DMS114 treated with DMSO at 0.1 percent for 48 hours (cell line): Measurements from ENCODE around the gene TMED4.

Experiments
- DNase-seq: peaks from one replicate; lab custom pipeline; 2025; ENCODE audit not compliant: unreplicated experiment; lab: John Stamatoyannopoulos, UW

Gene TMED4

DNA sequence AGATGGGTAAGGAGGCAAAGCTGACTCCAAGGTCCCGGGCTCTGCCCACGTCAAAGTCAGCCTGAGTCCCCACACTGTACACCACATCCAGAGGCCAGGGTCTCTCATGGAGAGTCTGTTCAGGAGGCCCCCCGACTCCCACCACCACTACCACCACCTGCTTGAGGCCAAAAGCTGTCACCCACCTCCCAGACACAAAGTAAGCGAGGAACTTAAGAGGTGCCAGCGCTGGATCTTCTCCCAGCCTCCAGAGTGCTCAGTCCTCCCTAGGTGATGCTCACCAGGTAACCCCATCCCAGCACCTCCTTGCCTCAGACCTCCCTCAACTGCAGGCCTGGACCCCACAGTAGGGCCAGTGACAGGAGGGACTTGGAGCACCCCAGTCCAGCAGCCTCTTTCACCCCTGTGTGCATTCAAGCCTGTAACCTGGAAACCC, 41.4 kb downstream of the TMED4 start:
- no peak for DNase-seq

DNA sequence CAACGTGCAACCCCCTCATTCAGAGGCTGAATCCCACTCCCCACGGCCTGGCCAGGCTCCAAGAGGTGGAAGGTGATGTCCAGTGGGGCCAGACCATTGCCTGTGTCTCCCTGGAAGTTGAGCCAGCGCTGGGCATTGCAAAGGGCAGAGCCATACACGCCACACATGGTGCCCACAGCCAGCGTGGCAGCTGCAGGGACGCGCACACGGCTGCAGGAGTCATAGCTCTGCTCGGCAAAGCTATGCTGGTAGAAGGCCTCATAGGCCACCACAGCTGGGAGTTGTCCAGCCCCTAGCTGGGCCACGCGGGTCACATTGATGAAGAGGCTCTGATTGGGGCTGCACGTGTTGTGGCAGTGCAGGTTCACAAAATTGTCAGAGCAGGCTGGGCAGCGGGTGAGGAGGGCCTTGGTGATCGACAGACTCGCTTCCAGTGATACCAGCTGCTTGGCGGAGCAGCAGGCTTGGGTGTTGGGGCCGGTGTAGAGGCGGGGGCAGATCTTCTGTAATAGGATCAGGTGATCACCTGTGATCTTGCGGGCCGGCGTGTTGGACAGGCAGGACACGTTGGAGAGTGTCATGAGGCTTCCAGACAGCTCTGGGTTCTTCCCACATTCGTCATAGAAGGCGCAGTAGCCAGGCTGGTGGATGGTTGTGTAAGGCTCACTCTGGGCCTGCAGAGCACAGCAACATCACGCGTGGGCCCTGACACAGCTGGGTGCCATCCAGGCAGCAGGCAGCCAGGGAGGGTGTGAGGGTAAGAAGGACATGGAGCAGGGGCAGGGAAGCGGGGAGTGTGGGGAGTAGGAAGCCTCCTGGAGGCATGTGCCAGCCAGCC, 42.1 kb downstream of the TMED4 start:
- no peak for DNase-seq

- DNase-seq = no peak
These were observed 43.0 kb downstream of the TMED4 start for GRCh38 chr7:44538798-44539668.

DNA sequence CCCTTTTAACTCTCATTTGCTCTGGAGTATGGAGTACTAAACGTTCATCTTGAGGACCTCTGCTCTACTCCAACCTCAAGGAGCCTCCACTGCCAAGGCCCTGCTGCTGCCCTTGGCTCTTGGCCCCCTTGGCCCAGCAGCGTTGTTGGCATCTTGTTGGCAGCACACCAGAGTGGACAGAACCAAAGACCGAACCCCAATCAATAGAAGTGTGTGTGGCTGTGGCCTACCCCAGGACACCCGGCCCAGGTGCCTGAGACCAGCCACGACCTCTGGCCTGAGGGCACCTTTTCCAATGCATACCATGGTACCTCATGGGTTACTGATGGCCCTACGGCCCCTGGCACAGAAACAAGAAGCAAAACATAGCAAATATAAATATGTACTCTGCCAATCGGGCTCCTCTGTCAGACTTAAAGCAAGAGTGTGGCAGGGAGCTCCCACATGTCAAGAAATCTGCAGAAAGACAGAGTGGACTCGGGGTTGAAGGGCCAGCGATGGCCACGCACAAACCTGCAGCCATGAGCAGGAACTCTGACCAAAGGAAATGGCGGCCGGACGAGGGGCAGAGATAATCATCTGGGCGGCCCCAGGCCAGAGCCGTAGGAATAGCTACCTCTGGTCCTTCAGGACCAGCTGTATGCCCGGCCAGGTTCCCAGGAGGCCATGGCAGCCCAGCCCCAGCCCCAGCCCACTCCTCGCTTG, 43.8 kb downstream of the TMED4 start:
- no peak for DNase-seq

DNA sequence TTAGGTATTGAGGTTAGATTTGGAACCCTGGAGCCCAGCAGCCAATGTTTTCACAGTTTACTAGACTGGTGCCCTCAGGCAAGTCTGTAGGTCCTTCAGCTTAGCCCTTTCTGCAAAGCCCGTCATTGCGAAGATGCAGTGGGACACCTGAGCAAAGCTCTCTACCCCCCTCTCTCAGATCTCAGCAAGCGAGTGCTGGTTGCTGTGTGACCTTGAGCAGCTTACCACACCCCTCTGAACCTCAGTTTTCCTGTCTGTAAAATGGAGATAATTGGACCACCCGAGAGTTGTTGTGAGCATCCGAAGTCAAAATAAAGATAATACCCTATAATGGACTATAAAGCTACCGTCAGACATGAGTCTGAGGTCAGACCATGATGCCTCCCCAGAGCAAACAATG, 44.6 kb downstream of the TMED4 start:
- DNase-seq = no peak

- DNase-seq = no peak
These were observed 45.9 kb downstream of the TMED4 start for GRCh38 chr7:44536090-44536489.

GRCh38 chr7:44535348-44536064, 46.5 kb downstream of the TMED4 start:
- no peak for DNase-seq

DNA sequence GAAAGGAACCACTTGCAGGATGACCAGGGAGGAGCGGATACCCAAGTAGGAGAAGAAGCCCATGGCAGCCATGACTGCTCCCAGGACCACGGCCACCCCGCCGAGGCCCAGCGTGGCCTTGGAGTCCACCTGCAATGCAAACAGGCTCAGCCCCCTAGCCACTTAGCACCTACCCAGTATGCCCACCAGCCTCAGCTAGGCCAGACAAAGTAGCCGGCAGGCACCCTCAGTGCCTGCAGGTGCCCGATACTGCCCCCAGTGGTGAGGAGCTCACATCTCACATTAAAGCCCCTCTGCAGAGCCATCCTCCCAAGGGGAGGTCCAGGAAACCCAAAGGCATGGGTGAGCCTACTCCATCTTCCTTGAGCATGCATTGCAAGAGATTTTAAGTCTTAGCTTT, 47.5 kb downstream of the TMED4 start:
- DNase-seq = peak; percentile 18

- DNase-seq = no peak
These were observed 47.9 kb downstream of the TMED4 start for GRCh38 chr7:44534087-44534486.

- no peak for DNase-seq
These were observed 48.6 kb downstream of the TMED4 start for GRCh38 chr7:44533301-44534055.

DNA sequence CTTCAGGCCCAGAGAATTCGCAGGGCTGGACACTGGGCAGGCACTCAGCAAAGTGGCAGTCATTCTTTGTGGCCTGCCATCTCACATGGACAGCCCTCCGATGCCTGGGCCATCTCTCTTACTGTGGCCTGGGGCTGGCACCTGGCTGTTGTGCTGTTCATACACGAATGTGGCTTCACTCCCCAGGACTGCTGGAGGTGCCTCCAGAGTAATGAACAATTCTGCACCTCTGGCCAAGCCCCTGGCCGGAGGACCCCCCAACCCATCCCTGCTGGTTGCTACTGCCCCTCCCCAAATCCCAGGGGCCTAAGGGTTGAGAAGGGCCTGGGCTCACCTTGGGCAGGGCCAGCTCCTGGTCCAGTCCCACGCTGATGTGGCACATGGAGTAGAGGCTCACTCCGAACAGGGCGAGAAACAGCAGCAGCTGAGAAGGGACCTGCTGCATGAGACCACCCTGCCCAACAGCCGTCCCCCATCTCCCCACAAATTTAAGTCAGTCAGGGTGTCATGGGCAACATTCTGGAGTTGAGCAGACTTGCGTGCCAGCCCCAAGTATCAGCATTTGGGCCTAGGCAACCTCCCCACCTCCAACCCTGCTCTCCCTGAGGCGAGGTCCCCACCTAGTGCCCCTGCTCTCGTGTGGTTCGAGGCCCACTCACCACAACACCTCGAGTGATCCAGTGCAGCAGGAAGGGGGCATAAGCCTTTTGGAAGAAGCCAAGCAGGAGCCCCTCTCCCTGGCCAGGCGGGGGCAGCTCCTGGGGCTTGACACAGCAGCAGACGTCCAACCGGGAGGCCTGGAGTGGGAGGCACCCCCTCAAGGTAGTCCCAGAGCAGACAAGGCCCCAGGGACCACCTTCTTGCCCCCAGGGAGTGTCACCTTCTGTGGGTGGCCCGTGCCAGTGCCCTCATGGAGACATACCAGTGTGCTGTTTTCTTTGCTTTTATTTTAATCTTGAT, 50.3 kb downstream of the TMED4 start:
- no peak for DNase-seq

- no peak for DNase-seq
These were observed 51.0 kb downstream of the TMED4 start for GRCh38 chr7:44530990-44531389.
